Heart left ventricle (tissue), 16 donors: ENCODE results near the gene ORC4. TPM values are rescaled to one million over a fixed set of nuclear protein-coding genes. Genes with fewer than 3 reads are reported as not detected.
A peak's percentile ranks its signal among the peaks of the same experiment; 100 is the strongest.

ENCODE experiments used
- ATAC-seq, 4 donors: fragments of 200-7000 bp; cut with Tn5 transposase; one replicate each; pipeline ENCODE4 v1.9.1; 2020 to 2022; ENCODE audit warnings: moderate library complexity in 4 of 4, mild to moderate bottlenecking in 3 of 4, moderate number of reproducible peaks in 1 of 4
- DNase-seq, 5 donors: peaks; one replicate each; pipeline ENCODE4 v3.0.0-alpha.2; 2020
- H3K27ac ChIP-seq, 12 donors: fragments of 200-600 bp; sonication (generic) in 4 of 12; one replicate each; pipeline versions ENCODE4 v1.5.0 to v1.8.0; 2016 to 2022; ENCODE audit warnings: mild to moderate bottlenecking in 2 of 12
- H3K27me3 ChIP-seq, 9 donors: fragments of 200-600 bp; sonication (generic) in 2 of 9; one replicate each; pipeline versions ENCODE4 v1.5.1 to v1.8.0; 2016 to 2022; ENCODE audit warnings: mild to moderate bottlenecking in 3 of 9
- H3K36me3 ChIP-seq, 9 donors: fragments of 200-600 bp; sonication (generic) in 2 of 9; one replicate each; pipeline versions ENCODE4 v1.5.0 to v1.8.0; 2018 to 2022; ENCODE audit warnings: mild to moderate bottlenecking in 2 of 9
- H3K4me1 ChIP-seq, 12 donors: fragments of 200-600 bp; sonication (generic) in 4 of 12; one replicate each; pipeline versions ENCODE4 v1.5.0 to v1.8.0; 2016 to 2022; ENCODE audit warnings: mild to moderate bottlenecking in 3 of 12
- H3K4me3 ChIP-seq, 12 donors: fragments of 200-600 bp; sonication (generic) in 4 of 12; one replicate each; pipeline versions ENCODE4 v1.5.0 to v1.8.0; 2017 to 2022; ENCODE audit warnings: mild to moderate bottlenecking in 9 of 12, moderate library complexity in 4 of 12
- H3K9me3 ChIP-seq, 12 donors: fragments of 200-600 bp; sonication (generic) in 4 of 12; one replicate each; pipeline versions ENCODE4 v1.5.0 to v1.8.0; 2016 to 2022; ENCODE audit warnings: mild to moderate bottlenecking in 1 of 12
- CTCF ChIP-seq, 12 donors: fragments of 200-600 bp; sonication (generic) in 4 of 12; IDR thresholded peaks; one replicate each; pipeline versions ENCODE4 v1.5.0 to v1.8.0; 2018 to 2022; ENCODE audit warnings: antibody characterized with exemption in 12 of 12, mild to moderate bottlenecking in 5 of 12
- POLR2A ChIP-seq, 2 donors: fragments of 450-650 bp; IDR thresholded peaks; one replicate each; pipeline ENCODE4 v1.6.1; 2017; ENCODE audit warnings: antibody characterized with exemption in 2 of 2, mild to moderate bottlenecking in 2 of 2, moderate library complexity in 2 of 2
- WGBS, 4 donors: extraction: QIAGEN DNeasy Blood & Tissue Kit in 2 of 4; methylation state at CpG; one replicate each; pipeline versions ENCODE4 v1.1.5 to v1.1.7; 2013 to 2018; 5-methylcytosine and 5-hydroxymethylcytosine counted together
- intact Hi-C, 10 donors: fragments of 100-400 bp; cut with DNase I; formaldehyde crosslinking; loops; one replicate each; pipeline versions ENCODE4 v1.11.1 to v1.14.2; 2022
- polyA plus RNA-seq, 2 donors: library from polyadenylated mRNA; stranded (reverse); fragments of 200-250 nt; gene quantifications; one replicate each; pipeline ENCODE4 v1.2.3, GENCODE V29; 2013
- total RNA-seq, 9 donors: library from RNA; depleted of rRNA in 2 of 9; stranded (reverse); fragments of >200 nt in 2 of 9; fragmentation: NEBNext Ultra II Directional in 3 of 9; extraction: Animal tissue kit (Norgen Biotek cat#: 25700) in 3 of 9; gene quantifications; one replicate each; pipeline versions ENCODE4 v1.1.0 to v1.2.4, GENCODE V29; 2016 to 2023
- donor health status: ischemic (EF 13 %, LVEDD 7.1; RV severe dilation, severe dysfunction).
- donor health status: healthy with polysubstance abuse.
- donor health status: DM: no; HTN: yes; CAD: no.
- donor health status: DM: no; HTN: no; CAD: no.
- donor health status: ischemic (EF 25% LVEDD 6.9; RV normal size, moderate dysfunction).
- donor health status: ischemic (EF 25% LVEDD 5.7; RV mildly dilated, moderate dysfunction).
- donor health status: healthy.
- donor health status: DM: yes; HTN: yes; CAD: no.
- donor health status: ischemic (EF 35%, LVEDD 5.7; RV mildly dilated, moderate dysfunction).
- donor health status: nonischemic (EF 11% LVEDD 7.7; RV severe dilation, severe dysfunction).
- donor health status: DM: yes; HTN: yes; CAD: no.
- donor health status: PGD.
- donor health status: ischemic (EF 29% LVEDD 5.4; RV normal size, mild dysfunction).
- donor health status: nonischemic (EF 23%, LVEDD 6.1; RV moderate dilation, normal function).

ORC4 gene
- total and polyA plus RNA-seq, 11 donors, result 7.5 to 64.7 (median 38.9) TPM

DNA sequence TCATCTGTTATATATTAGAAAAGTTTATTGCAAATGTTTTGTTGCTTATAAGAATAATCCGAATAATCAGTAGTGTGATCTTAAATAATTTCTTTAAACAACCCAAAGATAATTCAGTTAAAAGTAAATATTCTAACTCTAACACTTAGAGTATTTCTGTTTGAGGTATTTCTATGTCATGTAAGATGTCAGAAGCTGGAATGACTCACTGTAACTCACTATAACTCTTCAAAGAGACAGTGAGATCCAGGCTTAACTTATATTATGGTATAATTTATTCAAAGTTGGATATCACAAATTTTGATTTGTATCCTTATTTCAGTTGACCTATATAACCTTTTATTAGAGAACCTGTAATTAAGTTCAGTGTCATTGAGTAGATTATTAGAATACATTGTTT lies 7.3 kb upstream of the ORC4 start:
- peaks cover 3 to 30% (median 13%) of the 10 kb centered on the region in 12 donors for H3K4me1 ChIP-seq
- intact Hi-C loops, result loop anchor here in 3 of 10 donors (10.0 kb wide), 3 partner anchors 183 to 1557 kb away; partner anchors contain the start of genes ACVR2A (in 1 of the 3), EPC2 (in 1 of the 3) and MMADHC (in 1 of the 3)
- WGBS, 4 donors, result 96 to 99% (median 97%) methylated on average over 1 of the region's 1 CpG

DNA sequence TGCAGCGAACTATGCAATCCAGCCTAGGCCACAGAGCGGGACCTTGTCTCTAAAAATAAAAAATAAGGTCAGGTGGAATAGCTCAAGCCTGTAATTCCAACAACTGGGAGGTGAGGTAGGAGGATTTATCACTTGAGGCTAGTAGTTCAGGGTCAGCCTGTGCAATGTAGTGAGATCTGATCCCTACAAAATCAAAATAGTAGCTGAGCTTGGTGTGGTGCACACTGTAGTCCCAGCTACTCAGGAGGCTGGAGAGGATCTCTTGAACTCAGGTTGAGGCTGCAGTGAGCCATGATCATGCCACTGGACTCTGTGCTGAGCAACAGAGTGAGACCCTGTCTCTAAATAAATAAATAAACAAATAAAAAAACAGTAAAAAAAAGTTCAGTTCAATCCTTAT lies 6.0 kb upstream of the ORC4 start:
- H3K27me3 ChIP-seq, result no peaks in the 10 kb centered on the region
- H3K4me3 ChIP-seq, result no peak overlapping the region
- intact Hi-C loops, result loop anchor here in 3 of 10 donors (10.0 kb wide), 3 partner anchors 182 to 1558 kb away; partner anchors contain the start of genes ACVR2A (in 1 of the 3), EPC2 (in 1 of the 3) and MMADHC (in 1 of the 3)
- DNase-seq, result no peak
- no peaks in the 10 kb centered on the region for H3K9me3 ChIP-seq
- H3K27ac ChIP-seq, result no peak overlapping the region
- peaks cover 3 to 35% (median 22%) of the 10 kb centered on the region in 12 donors for H3K4me1 ChIP-seq
- WGBS, 4 donors, result 81 to 93% (median 87%) methylated on average over 2 of the region's 2 CpGs
- peaks cover 0 to 6% (median 0%) of the 10 kb centered on the region in 9 donors for H3K36me3 ChIP-seq
- ATAC-seq, result no peak
- TF ChIP-seq CTCF (IDR thresholded peaks at IDR 0.05), result no peak
- no peak for TF ChIP-seq POLR2A (IDR thresholded peaks at IDR 0.05)

More for the DNA sequence above, 7.3 kb upstream of the ORC4 start:
- H3K9me3 ChIP-seq, result no peaks in the 10 kb centered on the region
- DNase-seq (no peak), ATAC-seq (no peak)
- peaks cover 0 to 6% (median 0%) of the 10 kb centered on the region in 9 donors for H3K36me3 ChIP-seq
- H3K4me3 ChIP-seq, result no peak overlapping the region
- H3K27ac ChIP-seq, result no peak overlapping the region
- TF ChIP-seq CTCF (IDR thresholded peaks at IDR 0.05) (no peak), POLR2A (IDR thresholded peaks at IDR 0.05) (no peak)
- no peaks in the 10 kb centered on the region for H3K27me3 ChIP-seq

DNA sequence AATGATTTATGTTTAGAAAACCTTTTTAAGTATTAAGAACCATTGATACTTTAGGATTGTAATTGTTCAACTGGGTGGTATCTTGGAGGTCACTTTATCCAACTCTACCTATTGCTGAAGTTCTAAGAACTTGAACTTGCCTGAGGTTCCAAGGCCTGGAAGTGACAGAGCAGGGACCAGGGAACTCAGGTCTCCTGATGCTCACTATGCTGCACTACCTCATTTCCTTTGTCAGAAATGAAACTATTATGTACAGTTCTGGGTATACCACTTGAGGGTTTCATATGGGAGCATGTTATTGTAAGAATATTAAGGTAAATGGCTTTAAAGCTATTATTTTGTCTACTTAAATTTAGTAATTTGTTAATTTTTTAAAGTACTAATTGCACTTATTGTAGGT lies 3.3 kb upstream of the ORC4 start:
- H3K27me3 ChIP-seq, result no peaks in the 10 kb centered on the region
- H3K36me3 ChIP-seq, result peaks cover 0 to 6% (median 0%) of the 10 kb centered on the region in 9 donors
- H3K9me3 ChIP-seq, result no peaks in the 10 kb centered on the region
- no peak overlapping the region for H3K4me3 ChIP-seq
- intact Hi-C loops, result loop anchor here in 3 of 10 donors (10.0 kb wide), 3 partner anchors 179 to 1561 kb away; partner anchors contain the start of genes ACVR2A (in 1 of the 3), EPC2 (in 1 of the 3) and MMADHC (in 1 of the 3)
- H3K27ac ChIP-seq, result no peak overlapping the region
- ATAC-seq, result no peak
- TF ChIP-seq CTCF (IDR thresholded peaks at IDR 0.05), result no peak
- TF ChIP-seq POLR2A (IDR thresholded peaks at IDR 0.05), result no peak
- H3K4me1 ChIP-seq, result peaks cover 3 to 47% (median 31%) of the 10 kb centered on the region in 12 donors
- DNase-seq, result no peak

DNA sequence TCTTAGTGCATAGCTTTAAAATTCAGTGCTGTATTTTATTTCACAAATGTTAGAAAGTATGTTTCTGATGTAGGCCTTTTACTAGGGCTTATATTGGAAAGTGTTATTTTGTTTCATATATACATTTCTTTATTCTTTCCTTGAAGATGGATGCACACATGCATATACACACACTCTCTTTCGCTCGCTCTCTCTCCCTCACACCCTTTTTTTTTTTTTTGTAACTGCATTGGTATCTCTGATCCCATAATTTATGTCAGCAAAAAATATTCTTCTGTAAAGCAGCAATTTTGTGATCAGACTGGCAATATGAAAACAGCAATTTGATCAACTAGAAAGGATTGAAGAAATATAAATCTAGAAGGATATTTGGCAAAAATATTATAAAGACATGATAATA lies 2.3 kb upstream of the ORC4 start:
- 74 to 87% (median 82%) methylated on average over 2 of the region's 2 CpGs for WGBS, 4 donors
- Histone ChIP-seq H3K4me1 (peaks cover 3 to 54% (median 33%) of the 10 kb centered on the region in 12 donors), H3K27me3 (no peaks in the 10 kb centered on the region), H3K36me3 (peaks cover 0 to 6% (median 0%) of the 10 kb centered on the region in 9 donors), H3K9me3 (no peaks in the 10 kb centered on the region), H3K27ac (peak overlapping the region in 1 of 12 donors; percentile 94), H3K4me3 (peak overlapping the region in 3 of 12 donors; percentile 76 to 87 (median 86))
- DNase-seq (no peak), ATAC-seq (no peak)
- TF ChIP-seq CTCF (IDR thresholded peaks at IDR 0.05) (no peak), POLR2A (IDR thresholded peaks at IDR 0.05) (no peak)
- intact Hi-C loops, result loop anchor here in 3 of 10 donors (10.0 kb wide), 3 partner anchors 178 to 1562 kb away; partner anchors contain the start of genes ACVR2A (in 1 of the 3), EPC2 (in 1 of the 3) and MMADHC (in 1 of the 3)
